B cell (primary cell): ENCODE results near the gene SPHK2.

Experiments used
- EZH2 ChIP-seq: IDR thresholded peaks from 2 replicates; pipeline ENCODE4 v1.6.1; 2012; ENCODE audit warnings: borderline replicate concordance, low read depth, mild to moderate bottlenecking, moderate library complexity, low read length; ENCODE audit not compliant: insufficient read depth, poor library complexity, severe bottlenecking
- TF ChIP-seq, protein P1 (sequence below): fragments of 200-600 bp; IDR thresholded peaks from one replicate; pipeline ENCODE4 v1.8.0; 2022; ENCODE audit warnings: antibody characterized with exemption, mild to moderate bottlenecking

GRCh38 chr19:48664476-48664875 lies 45.2 kb downstream of the SPHK2 start:
- TF ChIP-seq, protein P1, sequence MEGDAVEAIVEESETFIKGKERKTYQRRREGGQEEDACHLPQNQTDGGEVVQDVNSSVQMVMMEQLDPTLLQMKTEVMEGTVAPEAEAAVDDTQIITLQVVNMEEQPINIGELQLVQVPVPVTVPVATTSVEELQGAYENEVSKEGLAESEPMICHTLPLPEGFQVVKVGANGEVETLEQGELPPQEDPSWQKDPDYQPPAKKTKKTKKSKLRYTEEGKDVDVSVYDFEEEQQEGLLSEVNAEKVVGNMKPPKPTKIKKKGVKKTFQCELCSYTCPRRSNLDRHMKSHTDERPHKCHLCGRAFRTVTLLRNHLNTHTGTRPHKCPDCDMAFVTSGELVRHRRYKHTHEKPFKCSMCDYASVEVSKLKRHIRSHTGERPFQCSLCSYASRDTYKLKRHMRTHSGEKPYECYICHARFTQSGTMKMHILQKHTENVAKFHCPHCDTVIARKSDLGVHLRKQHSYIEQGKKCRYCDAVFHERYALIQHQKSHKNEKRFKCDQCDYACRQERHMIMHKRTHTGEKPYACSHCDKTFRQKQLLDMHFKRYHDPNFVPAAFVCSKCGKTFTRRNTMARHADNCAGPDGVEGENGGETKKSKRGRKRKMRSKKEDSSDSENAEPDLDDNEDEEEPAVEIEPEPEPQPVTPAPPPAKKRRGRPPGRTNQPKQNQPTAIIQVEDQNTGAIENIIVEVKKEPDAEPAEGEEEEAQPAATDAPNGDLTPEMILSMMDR: no peak
- no peak for TF ChIP-seq EZH2
